Keratinocyte (primary cell): Measurements from ENCODE around the gene TGM5.

Source experiments
- CTCF ChIP-seq, 3 experiments: IDR thresholded peaks in 1 of 3; conservative IDR thresholded peaks in 1 of 3; optimal IDR thresholded peaks in 1 of 3; 2 replicates in 2 of 3; 3 replicates in 1 of 3; pipeline versions ENCODE3 to v1.5.1; 2011; ENCODE audit warnings: low read length in 3 of 3, mild to moderate bottlenecking in 3 of 3, moderate library complexity in 2 of 3, control low read depth in 1 of 3, inconsistent platforms in 1 of 3; ENCODE audit not compliant: insufficient read depth in 2 of 3; ENCODE audit errors: extremely low read depth in 1 of 3
- EZH2 ChIP-seq: IDR thresholded peaks from one replicate; pipeline ENCODE4 v1.6.1; 2012; ENCODE audit warnings: inconsistent platforms, mild to moderate bottlenecking, low read length, moderate library complexity

- no peak for TF ChIP-seq CTCF (optimal IDR thresholded peaks at IDR 0.05 in 1 of 3, IDR thresholded peaks at IDR 0.05 in 1 of 3, conservative IDR thresholded peaks at IDR 0.05 in 1 of 3; ENCODE audit: extremely low read depth in 1 of 3, insufficient read depth in 2 of 3, low read length in 3 of 3)
- TF ChIP-seq EZH2 = no peak
Observed at GRCh38 chr15:43266834-43267233, at the start of gene TGM5.
